Activated effector memory CD4-positive, alpha-beta T cell treated with anti-CD3 and anti-CD28 coated beads, Interleukin-2, amount 50 U/mL, for 16 hours (primary cell): ENCODE data around the gene BEND3.

Experiments
- DNase-seq: peaks from one replicate; pipeline ENCODE4 v3.0.0-alpha.2; 2020

The BEND3 gene

GRCh38 chr6:107080036-107080435 is 35.3 kb downstream of the BEND3 start:
- no peak for DNase-seq

- no peak for DNase-seq
Observed at GRCh38 chr6:107079429-107079828, 35.9 kb downstream of the BEND3 start.

- DNase-seq, result no peak
Observed at GRCh38 chr6:107077710-107078109, 37.6 kb downstream of the BEND3 start.

GRCh38 chr6:107075951-107076381 is 39.3 kb downstream of the BEND3 start:
- DNase-seq, result no peak

- no peak for DNase-seq
Observed at GRCh38 chr6:107070686-107071085, 44.6 kb downstream of the BEND3 start.

GRCh38 chr6:107069631-107070548 is 45.4 kb downstream of the BEND3 start:
- no peak for DNase-seq

GRCh38 chr6:107068691-107069630 is 46.4 kb downstream of the BEND3 start:
- DNase-seq, result no peak

GRCh38 chr6:107066697-107067659 is 48.3 kb downstream of the BEND3 start:
- DNase-seq, result no peak

GRCh38 chr6:107064579-107065065 is 50.7 kb downstream of the BEND3 start:
- no peak for DNase-seq

GRCh38 chr6:107062691-107063090 is 52.6 kb downstream of the BEND3 start:
- no peak for DNase-seq

- DNase-seq, result peak; percentile 65
Observed at GRCh38 chr6:107061125-107062020, 53.9 kb downstream of the BEND3 start.

GRCh38 chr6:107060704-107061103 is 54.6 kb downstream of the BEND3 start:
- DNase-seq, result no peak

- no peak for DNase-seq
Observed at GRCh38 chr6:107059606-107060005, 55.7 kb downstream of the BEND3 start.

- DNase-seq, result no peak
Observed at GRCh38 chr6:107057679-107058078, 57.6 kb downstream of the BEND3 start.

- no peak for DNase-seq
Observed at GRCh38 chr6:107056796-107057195, 58.5 kb downstream of the BEND3 start.

GRCh38 chr6:107047807-107048206 is 67.5 kb downstream of the BEND3 start:
- DNase-seq, result no peak

- no peak for DNase-seq
Observed at GRCh38 chr6:107045826-107046675, 69.3 kb downstream of the BEND3 start.

- no peak for DNase-seq
Observed at GRCh38 chr6:107033126-107033525, 82.2 kb downstream of the BEND3 start.

GRCh38 chr6:107032051-107032450 is 83.3 kb downstream of the BEND3 start:
- DNase-seq, result no peak

- no peak for DNase-seq
Observed at GRCh38 chr6:107030151-107030550, 85.2 kb downstream of the BEND3 start.
